Keratinocyte (primary cell): ENCODE results near the gene GJD3. TPM values are rescaled to one million over a fixed set of nuclear protein-coding genes. Genes with fewer than 3 reads are reported as not detected.

ENCODE experiments used
- DNase-seq: peaks from one replicate; pipeline ENCODE4 v3.0.0-alpha.2; 2011; ENCODE audit warnings: low read depth, missing footprints, low spot score
- FAIRE-seq: peaks from 2 replicates; lab custom pipeline; 2011; peaks lifted over from hg19 to GRCh38; lab: Jason Lieb, UNC
- H2AFZ ChIP-seq: 2 replicates; pipeline ENCODE4 v1.6.0; 2012; ENCODE audit warnings: low read length, control low read depth, inconsistent platforms; ENCODE audit not compliant: control insufficient read depth
- H3K27ac ChIP-seq: 2 replicates; pipeline ENCODE4 v1.5.1; 2011; ENCODE audit warnings: low read length; ENCODE audit not compliant: control insufficient read depth, insufficient read depth
- H3K27me3 ChIP-seq: 3 replicates; pipeline ENCODE4 v1.6.0; 2011; ENCODE audit warnings: low read length; ENCODE audit not compliant: control insufficient read depth, insufficient read depth; ENCODE audit errors: extremely low read depth
- H3K36me3 ChIP-seq, 2 experiments: 2 replicates in 1 of 2; 3 replicates in 1 of 2; pipeline ENCODE4 v1.5.1; 2011; ENCODE audit warnings: low read length in 2 of 2, mild to moderate bottlenecking in 1 of 2; ENCODE audit not compliant: control insufficient read depth in 2 of 2, insufficient read depth in 2 of 2; ENCODE audit errors: extremely low read depth in 1 of 2
- H3K4me1 ChIP-seq: 3 replicates; pipeline ENCODE4 v1.5.1; 2011; ENCODE audit warnings: low read length; ENCODE audit not compliant: control insufficient read depth, insufficient read depth; ENCODE audit errors: extremely low read depth
- H3K4me2 ChIP-seq: 3 replicates; pipeline ENCODE4 v1.6.0; 2011; ENCODE audit warnings: low read depth, low read length; ENCODE audit not compliant: control insufficient read depth, insufficient read depth; ENCODE audit errors: extremely low read depth
- H3K4me3 ChIP-seq, 3 experiments: fragments of 200-600 bp in 1 of 3; sonication (generic) in 1 of 3; 2 replicates in 2 of 3; 3 replicates in 1 of 3; pipeline ENCODE4 v1.5.1; 2011 to 2016; ENCODE audit warnings: low read length in 3 of 3, mild to moderate bottlenecking in 3 of 3, control low read depth in 2 of 3, inconsistent platforms in 1 of 3, low read depth in 1 of 3, mixed read lengths in 1 of 3, mixed run types in 1 of 3, moderate library complexity in 1 of 3; ENCODE audit not compliant: control insufficient read depth in 2 of 3, insufficient read depth in 2 of 3; ENCODE audit errors: extremely low read depth in 1 of 3
- H3K79me2 ChIP-seq: 2 replicates; pipeline ENCODE4 v1.6.0; 2012; ENCODE audit warnings: low read length; ENCODE audit not compliant: control insufficient read depth, insufficient read depth
- H3K9ac ChIP-seq: 3 replicates; pipeline ENCODE4 v1.6.0; 2011; ENCODE audit warnings: low read length; ENCODE audit not compliant: control insufficient read depth, insufficient read depth; ENCODE audit errors: extremely low read depth
- H3K9me1 ChIP-seq: 3 replicates; pipeline ENCODE4 v1.6.0; 2011; ENCODE audit warnings: low read length; ENCODE audit not compliant: control insufficient read depth, insufficient read depth; ENCODE audit errors: extremely low read depth
- H3K9me3 ChIP-seq: 2 replicates; pipeline ENCODE4 v1.5.1; 2012; ENCODE audit warnings: low read depth, low read length; ENCODE audit not compliant: control insufficient read depth
- H4K20me1 ChIP-seq: 3 replicates; pipeline ENCODE4 v1.6.0; 2011; ENCODE audit warnings: low read length; ENCODE audit not compliant: control insufficient read depth, insufficient read depth; ENCODE audit errors: extremely low read depth
- CTCF ChIP-seq, 3 experiments: IDR thresholded peaks in 1 of 3; conservative IDR thresholded peaks in 1 of 3; optimal IDR thresholded peaks in 1 of 3; 2 replicates in 2 of 3; 3 replicates in 1 of 3; pipeline versions ENCODE3 to v1.5.1; 2011; ENCODE audit warnings: low read length in 3 of 3, mild to moderate bottlenecking in 3 of 3, moderate library complexity in 2 of 3, control low read depth in 1 of 3, inconsistent platforms in 1 of 3; ENCODE audit not compliant: insufficient read depth in 2 of 3; ENCODE audit errors: extremely low read depth in 1 of 3
- EZH2 ChIP-seq: IDR thresholded peaks from one replicate; pipeline ENCODE4 v1.6.1; 2012; ENCODE audit warnings: inconsistent platforms, mild to moderate bottlenecking, low read length, moderate library complexity
- dilution Hi-C: fragments of 300-500 bp; cut with MboI; formaldehyde crosslinking; loops from one replicate; pipeline ENCODE4 v1.7.0; 2020; ENCODE audit warnings: low sequenced_read_pairs; ENCODE audit not compliant: extremely low pct_ligation_motif_present
- polyA plus RNA-seq, 5 experiments: library from polyadenylated mRNA; depleted of rRNA in 3 of 5; stranded (reverse) in 3 of 5; stranded (forward) in 1 of 5; unstranded in 1 of 5; fragments of >200 nt; gene quantifications; 1 replicate in 1 of 5; 2 replicates in 3 of 5; 3 replicates in 1 of 5; pipeline versions ENCODE4 v1.2.1 to v1.2.3, GENCODE V29; 2011 to 2012; ENCODE audit warnings: missing spikeins in 2 of 5, low read depth in 1 of 5, low replicate concordance in 1 of 5

Gene GJD3
- polyA plus RNA-seq, 1 donor (not counting 4 experiments of a cell fraction or from before 2014, with no cell fraction given) = not detected

DNA sequence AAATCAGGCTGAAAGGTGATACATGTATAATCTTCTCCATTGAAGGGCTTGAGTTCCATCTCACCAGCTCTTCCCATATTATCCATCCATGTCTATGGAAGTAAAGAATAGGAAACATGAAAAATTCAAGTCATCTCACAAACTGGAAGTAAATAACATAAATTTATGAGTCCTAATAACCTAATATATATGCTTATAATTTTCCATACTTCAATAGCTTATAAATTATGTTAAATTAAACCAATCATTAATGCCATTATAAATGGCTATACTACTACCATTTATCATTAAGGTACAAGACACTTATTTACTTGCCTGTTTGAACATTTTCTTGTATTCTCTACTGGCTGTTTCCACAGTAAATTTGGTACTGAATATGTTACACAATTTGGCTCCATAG, 48.3 kb upstream of the GJD3 start:
- H4K20me1 ChIP-seq = no peaks in the 10 kb centered on the region
- no peak for FAIRE-seq

DNA sequence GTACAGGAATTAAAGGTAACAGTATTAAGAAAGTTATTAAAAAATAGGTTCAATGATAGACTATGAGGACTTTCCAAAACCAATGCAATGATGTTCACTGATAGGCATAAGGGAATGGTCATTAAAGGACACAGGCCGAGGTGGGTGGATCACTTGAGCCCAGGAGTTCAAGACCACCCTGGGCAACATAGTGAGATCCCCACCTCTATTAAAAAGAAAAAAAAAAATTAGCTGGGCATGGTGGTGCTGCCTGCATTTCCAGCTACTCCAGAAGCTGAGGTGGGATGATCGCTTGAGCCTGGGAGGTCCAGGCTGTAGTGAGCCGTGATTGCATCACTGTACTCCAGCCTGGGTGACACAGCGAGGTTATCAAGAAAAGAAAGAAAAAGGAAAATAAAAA, 47.3 kb upstream of the GJD3 start:
- DNase-seq (no peak), FAIRE-seq (no peak)
- Histone ChIP-seq H3K9me3 (no peaks in the 10 kb centered on the region), H3K4me1 (peaks cover 16% of the 10 kb centered on the region), H3K79me2 (peaks cover 21% of the 10 kb centered on the region), H3K36me3 (peaks cover 0 to 19% of the 10 kb centered on the region in 2 experiments), H4K20me1 (no peaks in the 10 kb centered on the region), H3K4me2 (no peak overlapping the region), H3K9me1 (no peaks in the 10 kb centered on the region), H3K27ac (no peak overlapping the region), H3K27me3 (no peaks in the 10 kb centered on the region), H2AFZ (no peak overlapping the region), H3K9ac (no peak overlapping the region), H3K4me3 (no peak overlapping the region)
- dilution Hi-C loops = loop anchor here (10.0 kb wide), 1 partner anchor 153 kb away; the partner anchor contains the start of gene CCR7
- no peak for TF ChIP-seq CTCF (optimal IDR thresholded peaks at IDR 0.05 in 1 of 3, IDR thresholded peaks at IDR 0.05 in 1 of 3, conservative IDR thresholded peaks at IDR 0.05 in 1 of 3; ENCODE audit: extremely low read depth in 1 of 3, insufficient read depth in 2 of 3, low read length in 3 of 3)
- TF ChIP-seq EZH2 = no peak

More for the DNA sequence above, 48.3 kb upstream of the GJD3 start:
- no peaks in the 10 kb centered on the region for H3K9me1 ChIP-seq
- no peak for TF ChIP-seq CTCF (optimal IDR thresholded peaks at IDR 0.05 in 1 of 3, IDR thresholded peaks at IDR 0.05 in 1 of 3, conservative IDR thresholded peaks at IDR 0.05 in 1 of 3; ENCODE audit: extremely low read depth in 1 of 3, insufficient read depth in 2 of 3, low read length in 3 of 3)
- no peak for TF ChIP-seq EZH2
- H3K79me2 ChIP-seq = peaks cover 29% of the 10 kb centered on the region
- H3K4me3 ChIP-seq = no peak overlapping the region
- DNase-seq = no peak
- H3K9ac ChIP-seq = no peak overlapping the region
- dilution Hi-C loops = loop anchor here (10.0 kb wide), 1 partner anchor 152 kb away; the partner anchor contains the start of gene CCR7
- peaks cover 16% of the 10 kb centered on the region for H3K4me1 ChIP-seq
- no peak overlapping the region for H3K27ac ChIP-seq
- H3K9me3 ChIP-seq = no peaks in the 10 kb centered on the region
- no peak overlapping the region for H3K4me2 ChIP-seq
- H3K36me3 ChIP-seq = peaks cover 0 to 16% of the 10 kb centered on the region in 2 experiments
- no peaks in the 10 kb centered on the region for H3K27me3 ChIP-seq
- no peak overlapping the region for H2AFZ ChIP-seq
